Tibial nerve (tissue), 4 donors: ENCODE data around the gene NHLRC2.

Experiments used
- CTCF ChIP-seq, 5 experiments: fragments of 200-600 bp in 3 of 5; fragments of 450-650 bp in 2 of 5; sonication (generic) in 3 of 5; IDR thresholded peaks; one replicate each; pipeline ENCODE4 v1.5.1; 2016 to 2019; ENCODE audit warnings: antibody characterized with exemption in 5 of 5, mild to moderate bottlenecking in 3 of 5, moderate library complexity in 2 of 5
- EP300 ChIP-seq, 2 donors: sonication (generic); formaldehyde crosslinking; IDR thresholded peaks; one replicate each; pipeline ENCODE4 v1.6.1; 2017; ENCODE audit warnings: antibody characterized with exemption in 2 of 2, mild to moderate bottlenecking in 1 of 2
- POLR2A ChIP-seq, 2 donors: fragments of 450-650 bp; IDR thresholded peaks; one replicate each; pipeline ENCODE4 v1.6.1; 2017; ENCODE audit warnings: antibody characterized with exemption in 2 of 2, mild to moderate bottlenecking in 2 of 2, moderate library complexity in 2 of 2

GRCh38 chr10:113916053-113916452 is 61.6 kb downstream of the NHLRC2 start:
- TF ChIP-seq CTCF (IDR thresholded peaks at IDR 0.05): no peak
- TF ChIP-seq EP300 (IDR thresholded peaks at IDR 0.05): no peak
- no peak for TF ChIP-seq POLR2A (IDR thresholded peaks at IDR 0.05)
